Measurements from ENCODE around the gene NACC2.
"Not testable (repeated sequence)": the region's sequence is repeated elsewhere in the genome, so short reads cannot be mapped to it uniquely, and the experiment has no call there.

The NACC2 gene

GRCh38 chr9:136080716-136081112 is 14.4 kb downstream of the NACC2 start:
- DNase-seq (ENCODE audit: low read depth) = no peak

GRCh38 chr9:136079916-136080246 is 15.2 kb downstream of the NACC2 start:
- no peak for DNase-seq (ENCODE audit: low read depth)

GRCh38 chr9:136079211-136079915 is 15.7 kb downstream of the NACC2 start:
- DNase-seq (ENCODE audit: low read depth) = no peak

- no peak for DNase-seq (ENCODE audit: low read depth)
Measured at GRCh38 chr9:136078498-136079011, 16.5 kb downstream of the NACC2 start.

DNA sequence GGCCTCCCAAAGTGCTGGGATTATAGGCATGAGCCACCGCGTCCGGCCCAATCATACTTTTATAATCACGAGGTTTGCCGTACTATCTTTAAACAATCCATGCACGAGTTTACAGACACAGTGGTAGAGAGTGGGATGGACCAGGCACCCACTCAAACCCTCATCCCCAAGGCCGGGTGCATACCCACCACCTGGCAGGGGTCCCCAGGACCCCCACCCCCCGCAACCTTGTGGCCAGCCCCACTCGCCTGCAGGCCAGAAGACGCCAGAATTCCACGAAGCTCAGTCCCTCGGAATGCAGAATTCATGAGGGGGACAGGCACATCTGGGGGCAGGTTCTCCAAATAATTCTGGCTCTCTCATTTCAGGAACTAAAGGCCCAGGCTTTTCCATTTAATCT is 17.1 kb downstream of the NACC2 start:
- no peak for DNase-seq (ENCODE audit: low read depth)

DNA sequence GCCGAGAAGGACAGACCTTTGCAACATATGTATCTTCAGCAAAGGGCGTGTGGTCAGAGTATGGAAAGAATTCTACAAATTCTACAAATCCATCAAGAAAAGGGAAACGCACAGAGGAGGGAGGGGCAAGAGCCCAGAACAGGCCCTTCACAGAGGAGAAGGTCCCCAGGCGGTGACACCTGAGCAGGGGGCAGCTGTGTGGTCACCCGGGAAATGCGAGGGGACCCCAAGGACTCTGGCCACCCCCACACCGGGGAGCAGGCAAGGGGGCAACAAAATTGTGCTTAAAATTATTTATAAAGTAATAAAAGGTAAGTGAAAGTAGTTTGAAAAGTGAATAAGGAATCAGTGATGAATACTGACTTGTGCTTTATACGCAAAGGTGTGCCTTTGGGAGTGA is 17.6 kb downstream of the NACC2 start:
- no peak for DNase-seq (ENCODE audit: low read depth)

- DNase-seq (ENCODE audit: low read depth) = no peak
Measured at GRCh38 chr9:136075881-136076678, 19.0 kb downstream of the NACC2 start.

DNA sequence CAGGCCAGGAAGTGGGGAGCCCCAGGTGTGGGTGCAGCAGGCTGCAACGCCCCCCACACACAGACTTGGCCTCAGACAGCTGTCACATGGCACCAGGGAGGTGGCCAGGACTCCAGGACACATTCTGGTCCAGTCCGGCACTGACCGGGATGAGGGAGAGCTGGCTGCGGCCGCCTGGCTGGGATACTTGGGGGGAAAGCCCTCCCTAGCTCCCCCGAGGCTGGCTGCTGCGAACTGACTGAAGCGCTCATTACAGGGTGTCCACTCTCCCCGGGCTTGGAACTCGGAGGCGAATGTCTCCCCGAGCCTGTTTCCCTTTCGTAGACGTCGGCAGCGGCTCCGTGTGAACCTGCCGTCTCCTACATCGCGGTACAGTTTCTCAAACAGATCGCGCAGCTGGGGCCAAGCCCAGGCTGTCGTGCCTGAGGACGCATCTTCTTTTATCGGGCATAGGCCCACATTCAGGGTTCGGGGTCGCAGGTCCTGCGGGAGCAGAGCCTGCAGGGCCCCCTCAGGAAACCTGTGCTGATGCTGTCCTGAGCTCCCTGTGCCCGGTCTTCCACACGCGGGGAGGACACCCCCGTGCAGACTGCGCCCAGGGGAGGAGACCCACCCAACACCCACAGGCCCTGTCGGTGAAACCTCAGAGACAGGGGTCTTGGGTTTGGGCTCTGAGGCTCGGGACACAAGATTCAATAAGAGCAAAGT is 19.8 kb downstream of the NACC2 start:
- no peak for DNase-seq (ENCODE audit: low read depth)

DNA sequence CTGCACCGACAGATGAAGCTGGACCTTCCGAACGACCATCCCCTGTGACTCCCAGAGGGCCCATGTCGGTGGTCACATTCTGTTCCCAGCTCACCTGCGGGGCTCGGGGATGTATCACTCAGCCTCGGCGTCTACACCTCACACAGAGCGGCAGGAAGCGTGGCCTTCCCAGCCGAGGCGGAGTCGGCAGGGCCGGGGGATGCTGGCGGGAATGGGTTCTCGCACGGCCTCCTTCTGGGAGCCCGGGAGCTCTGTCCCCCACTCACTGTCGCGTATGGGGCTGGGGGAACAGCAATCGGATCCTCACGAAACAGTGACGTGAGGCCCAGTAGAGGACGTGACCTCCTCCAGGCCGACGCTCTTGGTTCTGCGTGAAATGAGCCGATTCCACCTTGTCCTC is 20.4 kb downstream of the NACC2 start:
- no peak for DNase-seq (ENCODE audit: low read depth)

DNA sequence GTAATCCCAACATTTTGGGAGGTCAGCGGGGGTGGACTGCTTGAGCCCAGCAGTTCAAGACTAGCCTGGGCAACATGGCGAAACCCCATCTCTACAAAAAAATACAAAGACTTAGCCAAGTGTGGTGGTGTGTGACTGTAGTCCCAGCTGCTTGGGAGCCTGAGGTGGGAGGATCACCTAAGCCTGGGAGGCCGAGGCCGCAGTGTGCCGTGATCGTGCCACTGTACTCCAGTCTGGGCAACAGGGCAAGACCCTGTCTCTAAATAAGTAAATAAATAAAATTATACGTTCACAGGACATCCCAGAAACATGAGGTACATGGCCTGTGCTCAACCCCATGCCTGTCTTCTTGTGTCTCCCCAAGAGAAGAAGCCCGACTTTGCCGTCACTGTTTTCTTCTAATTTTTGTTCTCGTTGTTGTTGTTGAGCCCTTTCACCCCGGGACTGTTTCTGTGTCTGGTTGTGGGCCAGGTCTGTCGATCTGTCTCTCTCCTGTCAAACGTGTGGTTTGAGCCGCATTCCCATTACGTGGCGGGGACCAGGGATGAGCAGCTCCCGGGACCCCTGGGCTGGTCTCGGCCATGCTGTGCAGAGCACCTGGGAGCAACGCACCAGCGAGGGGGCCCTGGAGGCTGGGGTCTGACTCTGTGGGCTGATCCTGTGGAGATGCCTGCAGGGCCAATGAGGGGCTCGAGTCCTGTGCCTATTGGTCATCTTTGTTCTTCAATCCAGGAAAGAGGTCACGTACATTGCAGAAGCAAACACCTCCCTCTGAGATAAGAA is 32.2 kb downstream of the NACC2 start:
- DNase-seq (ENCODE audit: low read depth) = no peak

DNA sequence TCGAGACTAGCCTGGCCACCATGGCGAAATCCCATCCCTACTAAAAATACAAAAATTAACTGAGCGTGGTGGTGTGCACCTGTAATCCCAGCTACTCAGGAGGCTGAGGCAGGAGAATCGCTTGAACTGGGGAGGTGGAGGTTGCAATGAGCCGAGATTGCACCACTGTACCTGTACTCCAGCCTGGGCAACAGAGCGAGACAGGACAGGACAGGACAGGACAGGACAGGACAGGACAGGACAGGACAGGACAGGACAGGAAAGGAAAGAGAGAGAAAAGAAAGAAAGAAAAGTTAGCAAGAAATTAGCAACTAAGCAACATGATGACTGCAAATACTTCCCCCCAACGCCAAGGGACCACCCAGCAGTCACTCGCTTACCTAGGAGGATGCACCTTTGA is 33.2 kb downstream of the NACC2 start:
- not testable (repeated sequence) for DNase-seq (ENCODE audit: low read depth)

DNA sequence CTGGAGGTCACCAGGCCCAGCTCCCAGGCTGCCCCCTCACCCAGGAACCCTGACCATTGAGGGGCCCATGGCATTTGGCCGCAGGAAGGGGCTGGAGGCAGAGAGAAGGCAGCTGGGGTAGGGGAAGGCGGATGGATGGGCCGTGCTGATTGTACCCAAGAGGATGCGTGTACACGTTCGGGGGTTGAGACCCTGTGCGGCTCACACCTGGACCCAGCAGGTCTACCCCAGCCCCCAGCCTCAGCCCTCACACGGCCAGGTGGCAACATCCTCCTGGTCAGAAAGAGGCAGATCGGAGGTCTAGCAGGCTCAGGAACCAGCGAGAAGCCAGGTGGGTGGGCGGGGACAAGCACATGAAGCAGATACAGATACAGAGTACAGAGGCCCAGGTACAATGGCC is 33.7 kb downstream of the NACC2 start:
- no peak for DNase-seq (ENCODE audit: low read depth)

DNA sequence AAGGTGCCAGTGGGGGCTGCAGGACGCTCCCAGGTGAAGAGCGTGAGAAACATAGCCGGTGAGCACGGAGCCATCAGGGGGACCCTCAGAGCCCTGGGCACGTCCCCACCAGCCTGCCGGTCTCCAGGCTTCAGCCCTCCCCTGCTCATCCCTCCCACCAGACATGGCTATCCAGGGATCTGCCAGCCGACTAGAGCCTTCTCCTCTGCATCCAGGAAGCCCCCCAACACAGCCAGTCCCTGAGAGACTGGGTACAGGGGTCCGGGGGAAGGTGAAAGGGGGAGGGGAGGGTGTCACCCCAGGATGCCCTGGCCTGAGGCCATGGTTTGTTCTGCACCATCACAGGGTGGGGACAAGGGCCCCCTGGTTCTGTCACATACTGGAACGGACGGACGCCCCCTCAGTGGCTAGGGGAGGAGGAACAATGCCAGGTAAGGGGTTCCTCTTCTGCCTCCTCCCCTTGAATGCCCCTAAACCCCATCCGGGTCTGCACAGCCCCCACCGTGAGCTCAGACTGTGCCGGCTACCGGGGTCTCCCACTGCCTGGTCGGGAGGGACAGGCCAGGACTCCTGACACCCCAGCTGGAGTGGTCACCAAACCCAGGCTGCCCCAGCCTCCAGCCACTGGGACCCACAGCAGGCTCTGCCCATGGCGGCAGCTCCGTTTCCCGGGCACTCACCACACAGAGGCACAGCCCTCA is 34.3 kb downstream of the NACC2 start:
- DNase-seq (ENCODE audit: low read depth) = no peak

GRCh38 chr9:136059851-136060670 is 35.0 kb downstream of the NACC2 start:
- no peak for DNase-seq (ENCODE audit: low read depth)

DNA sequence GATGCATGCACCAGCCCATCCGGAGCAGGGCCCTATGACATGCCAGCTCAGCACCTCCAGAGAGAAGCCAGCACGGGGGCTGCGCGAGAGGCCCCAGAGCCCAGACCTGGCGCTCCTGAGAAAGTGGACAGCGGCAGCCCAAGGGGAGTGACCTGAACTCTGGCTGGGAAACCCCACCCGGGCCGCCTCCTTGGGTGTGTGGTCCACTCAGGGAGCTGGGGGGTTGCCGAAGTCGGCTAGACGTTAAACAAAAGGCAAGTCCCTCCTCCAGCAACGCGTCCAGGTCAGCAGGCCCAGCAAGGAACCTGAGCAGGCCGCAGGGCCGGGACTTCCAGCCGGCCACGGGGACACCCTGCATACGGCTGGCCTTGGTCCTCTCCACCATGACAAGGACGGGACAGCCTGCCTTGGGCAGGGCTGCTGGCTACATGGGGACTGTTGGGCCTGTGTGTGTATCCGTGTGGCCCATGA is 35.7 kb downstream of the NACC2 start:
- DNase-seq (ENCODE audit: low read depth) = no peak

DNA sequence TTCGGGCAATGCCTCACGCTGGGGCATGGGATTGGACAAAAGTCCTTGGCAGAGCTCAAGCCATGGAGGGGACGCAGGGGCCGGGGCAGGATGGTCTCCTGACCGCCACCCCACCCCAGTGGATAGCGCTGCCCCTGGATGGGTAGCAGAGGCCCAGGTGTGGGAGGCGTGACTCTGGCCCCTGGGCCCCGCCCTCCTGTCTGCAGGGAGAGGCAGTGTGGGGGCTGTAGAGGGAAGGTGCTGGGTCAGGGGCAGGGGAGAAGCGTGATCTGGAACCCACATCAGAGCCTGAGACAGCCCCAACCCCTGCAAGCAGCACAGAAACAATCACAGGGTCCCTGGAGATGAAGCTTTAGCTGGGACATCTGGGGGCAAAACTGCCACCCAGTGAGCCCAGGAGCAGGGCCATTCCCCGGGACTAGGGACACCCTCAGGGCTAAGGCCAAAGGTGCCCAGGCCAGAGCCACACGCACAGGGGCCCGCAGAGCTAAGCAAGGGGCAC is 36.2 kb downstream of the NACC2 start:
- no peak for DNase-seq (ENCODE audit: low read depth)

DNA sequence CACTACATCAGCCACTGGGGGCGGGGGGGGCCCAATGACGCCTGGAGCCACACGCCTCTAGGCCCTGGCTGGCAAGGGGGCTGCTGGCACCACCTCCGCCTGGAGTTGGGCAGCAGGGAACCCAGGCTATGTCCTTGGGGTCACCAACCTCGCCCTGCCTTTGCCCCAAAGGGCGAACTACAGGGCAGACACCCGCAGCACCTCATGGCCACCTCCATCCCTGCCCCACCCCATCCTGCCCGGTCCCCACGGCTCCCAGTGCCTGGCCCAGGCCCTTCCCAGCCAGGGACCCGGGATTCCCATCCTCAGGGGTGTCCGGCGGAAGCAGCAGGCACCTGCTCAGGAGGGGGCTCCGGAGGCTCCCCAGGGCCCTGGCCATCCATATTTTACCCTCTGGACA is 37.0 kb downstream of the NACC2 start:
- DNase-seq (ENCODE audit: low read depth) = no peak

DNA sequence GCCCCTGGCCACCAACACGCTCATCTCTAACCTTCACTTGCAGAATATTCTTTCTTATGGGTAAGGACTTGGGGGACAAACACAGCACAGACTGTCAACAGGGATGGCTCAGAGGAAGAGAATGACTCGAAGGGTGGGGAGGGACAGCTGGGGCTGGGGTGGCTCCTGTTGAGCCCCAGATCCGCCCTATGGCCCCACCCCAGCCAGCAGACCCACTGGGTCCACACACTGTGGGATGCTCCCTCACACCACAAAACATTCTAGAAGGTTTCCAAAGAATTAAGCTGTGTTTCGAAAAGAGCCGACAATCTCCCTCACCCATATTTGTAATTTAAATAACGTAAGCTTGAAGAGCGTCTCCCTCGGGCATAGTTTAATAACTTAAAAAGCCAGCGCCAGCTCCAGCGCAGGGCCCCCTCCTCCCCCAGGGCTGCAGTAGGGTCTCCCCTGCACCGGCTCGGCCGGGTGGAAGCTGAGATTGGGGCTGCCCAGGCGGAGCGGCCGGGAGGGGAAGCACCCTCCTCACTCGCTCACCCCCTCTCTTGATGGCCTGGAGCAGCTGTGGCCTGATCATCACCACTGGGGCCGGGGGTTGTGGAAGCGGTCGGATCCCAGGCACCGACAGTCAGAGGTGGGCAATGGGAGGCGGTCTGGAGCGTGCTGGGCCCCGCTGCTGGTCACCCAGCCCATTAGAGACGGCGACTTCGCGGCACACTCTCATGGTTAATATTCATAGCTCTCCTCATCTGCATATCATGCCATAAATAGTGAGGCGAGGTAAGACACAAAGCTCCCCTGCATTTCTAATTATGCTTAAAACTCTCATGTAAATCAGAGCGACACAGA is 37.6 kb downstream of the NACC2 start:
- no peak for DNase-seq (ENCODE audit: low read depth)

- DNase-seq (ENCODE audit: low read depth) = no peak
Measured at GRCh38 chr9:136056546-136057235, 38.4 kb downstream of the NACC2 start.
